HG03280 (cell line): ENCODE results near the gene NTN1.

Experiments
- ATAC-seq: cut with Tn5 transposase; IDR thresholded peaks from one replicate; pipeline ENCODE4 v1.9.1; 2021; ENCODE audit warnings: mild to moderate bottlenecking, moderate library complexity; ENCODE audit not compliant: unreplicated experiment

The NTN1 gene

DNA sequence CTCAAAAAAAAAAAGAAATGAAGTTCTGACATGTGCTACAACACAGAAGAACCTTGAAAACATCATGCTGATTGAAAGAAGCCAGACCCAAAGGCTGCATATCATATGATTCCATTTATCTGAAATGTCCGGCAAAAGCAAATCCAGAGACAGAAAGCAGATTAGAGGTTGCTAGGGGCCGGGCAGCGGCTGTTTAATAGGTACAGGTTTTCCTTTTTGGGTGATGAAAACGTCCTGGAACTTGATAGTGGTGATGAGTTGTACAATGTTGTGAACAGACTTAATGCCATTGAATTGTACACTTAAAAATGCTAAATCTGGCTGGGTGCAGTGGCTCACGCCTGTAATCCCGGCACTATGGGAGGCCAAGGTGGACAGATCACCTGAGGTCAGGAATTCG is 166.5 kb downstream of the NTN1 start:
- ATAC-seq: no peak

DNA sequence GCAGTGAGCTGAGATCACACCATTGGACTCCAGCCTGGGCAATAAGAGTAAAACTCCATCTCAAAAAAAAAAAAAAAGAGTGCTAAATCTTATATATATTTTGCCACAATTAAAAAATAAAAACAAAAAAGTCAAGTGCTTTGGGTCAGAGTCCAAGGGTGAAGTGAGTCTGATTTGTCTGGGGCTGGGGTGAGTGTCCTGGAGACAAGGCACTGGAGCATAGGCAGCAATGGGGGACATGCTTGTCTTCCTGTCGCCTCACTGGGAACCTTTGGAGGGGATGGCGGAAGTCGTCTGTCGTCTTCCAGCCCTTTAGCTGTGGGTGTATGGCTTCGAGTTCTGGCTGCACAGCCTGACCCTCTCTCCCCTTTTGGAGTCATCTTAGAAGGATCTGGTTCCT is 167.1 kb downstream of the NTN1 start:
- ATAC-seq: no peak

DNA sequence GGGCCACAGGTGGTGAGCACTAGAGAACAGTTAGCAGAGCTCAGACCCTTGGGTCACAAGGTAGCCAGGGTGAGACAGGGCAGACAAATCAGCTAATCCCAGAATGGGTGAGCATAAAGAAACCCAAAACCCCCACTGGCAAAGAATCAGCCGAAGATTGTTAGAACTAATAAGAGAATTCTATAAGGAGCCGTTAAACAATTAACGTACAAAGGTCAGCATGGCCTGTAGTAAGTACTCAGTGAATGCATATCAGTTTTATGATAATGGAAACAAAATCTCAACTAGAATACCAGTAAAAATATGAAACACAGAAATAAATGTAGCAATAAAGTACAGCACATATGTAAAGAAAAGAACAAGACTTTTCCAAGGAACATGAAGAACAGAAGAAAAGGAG is 168.6 kb downstream of the NTN1 start:
- no peak for ATAC-seq

DNA sequence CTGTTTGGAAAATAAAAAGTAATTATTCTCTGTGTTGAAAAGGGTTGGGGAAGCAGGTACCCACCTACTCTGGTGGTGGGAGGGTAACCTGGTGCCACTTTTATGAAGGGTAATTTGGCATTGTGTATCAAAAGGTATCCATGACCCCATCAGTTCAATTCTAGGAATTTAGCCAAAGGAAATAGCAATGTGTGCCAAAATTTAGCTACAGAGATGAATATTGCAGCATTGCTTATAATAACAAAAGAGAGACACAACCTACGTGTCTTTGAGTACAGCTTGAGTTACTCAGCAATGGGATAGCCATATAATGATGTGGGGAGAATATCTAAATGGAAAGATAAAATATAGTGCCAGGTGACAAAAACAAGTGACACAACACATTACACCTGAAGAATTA is 170.7 kb downstream of the NTN1 start:
- ATAC-seq: no peak

DNA sequence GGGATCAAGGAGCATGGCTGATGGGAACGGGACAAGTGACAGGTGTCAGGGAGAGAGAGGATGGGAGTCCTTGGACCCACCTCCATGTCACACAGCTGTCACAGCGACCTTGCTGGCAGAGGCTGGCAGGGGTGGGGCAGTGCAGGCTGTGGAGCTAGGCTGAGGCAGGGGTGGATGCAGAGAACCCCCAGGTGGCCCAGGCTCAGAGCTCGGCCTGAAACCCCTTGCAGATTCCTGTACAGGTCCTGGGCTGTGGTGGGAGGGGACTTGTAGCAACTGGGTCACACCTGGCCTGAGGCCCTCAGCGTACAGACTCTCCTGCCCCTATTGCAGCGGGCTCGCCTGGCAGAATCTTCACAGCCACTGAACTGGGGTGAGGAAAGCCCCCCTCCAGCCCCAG is 174.1 kb downstream of the NTN1 start:
- ATAC-seq: no peak

DNA sequence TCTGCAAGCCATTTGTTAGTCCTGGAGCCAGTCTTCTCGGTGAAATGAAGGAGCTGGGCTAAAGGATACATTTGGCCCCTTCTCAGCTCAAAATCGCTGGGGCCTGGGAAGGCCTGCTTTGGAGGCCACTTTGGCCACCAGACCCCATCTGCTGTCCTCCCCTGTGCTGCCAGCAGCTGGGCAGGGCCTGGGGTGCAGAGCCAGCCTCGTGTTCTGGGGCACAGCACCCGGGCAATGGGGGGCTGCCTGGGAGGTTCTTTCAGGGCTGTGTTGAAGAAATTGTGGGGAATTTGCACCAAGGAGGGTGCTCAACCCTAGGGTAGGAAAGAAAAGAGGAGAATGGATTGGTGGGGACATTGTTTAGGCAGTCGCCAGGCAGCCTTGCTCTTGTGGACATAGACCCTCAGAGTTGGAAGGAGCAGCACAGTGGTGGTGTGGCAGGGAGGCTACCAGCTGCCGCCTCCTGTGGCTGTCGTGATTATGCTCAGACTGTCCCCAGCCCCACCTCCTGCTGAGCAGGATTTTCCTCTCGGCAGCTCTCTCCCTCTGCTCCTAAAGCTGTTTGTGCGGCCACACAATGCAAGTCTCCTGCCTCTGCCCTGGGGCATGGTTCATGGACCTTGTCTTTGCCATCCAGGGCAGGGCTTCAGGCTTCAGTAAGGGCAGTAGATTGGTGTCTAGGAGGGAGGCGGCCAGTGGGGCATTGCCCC is 174.8 kb downstream of the NTN1 start:
- no peak for ATAC-seq

DNA sequence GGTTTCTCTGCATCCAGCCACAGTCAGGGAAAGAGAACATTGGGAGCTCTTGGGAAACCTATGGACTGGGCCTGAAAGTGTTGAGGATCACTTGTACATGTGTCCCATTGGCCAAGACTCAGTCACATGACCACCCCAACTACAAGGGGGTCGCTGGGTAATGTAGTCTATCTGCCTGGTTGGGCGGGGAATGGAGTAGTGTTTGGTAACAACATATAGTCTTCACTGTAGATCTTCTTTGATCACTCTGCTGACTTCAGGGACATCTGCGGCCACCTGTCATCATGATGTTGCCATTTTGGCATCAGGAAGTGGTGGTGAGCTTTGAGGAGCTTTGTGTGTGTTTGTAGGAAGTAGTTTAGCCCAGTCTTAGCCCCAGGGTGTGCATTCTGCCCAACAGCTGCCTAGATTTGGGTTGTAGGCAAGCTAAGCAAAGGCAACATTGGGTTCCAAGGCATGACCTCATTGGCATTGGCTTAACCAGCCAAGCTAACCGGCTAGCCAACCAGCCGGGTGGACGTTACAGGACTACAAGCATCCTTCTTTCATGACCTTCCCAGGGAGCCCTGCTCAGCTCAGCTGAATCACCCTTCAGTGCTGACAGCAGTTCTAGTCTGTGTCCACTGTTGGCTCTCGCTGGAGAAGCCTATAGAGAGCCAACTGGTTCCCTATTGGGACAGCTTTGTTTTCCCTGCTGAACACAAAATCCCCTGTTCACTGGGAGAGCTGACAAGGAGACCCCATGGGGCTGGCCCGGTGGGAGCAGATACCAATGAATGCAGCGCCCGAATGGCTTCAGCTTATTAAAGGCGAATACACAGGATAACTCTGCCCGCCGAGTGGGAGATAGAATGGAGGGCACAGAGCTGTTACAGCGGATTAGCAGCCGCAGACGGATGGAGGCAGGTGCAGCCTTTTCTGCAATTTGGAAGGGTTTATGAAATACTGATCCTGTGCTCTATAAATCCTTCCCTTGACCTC is 178.6 kb downstream of the NTN1 start:
- ATAC-seq: no peak

DNA sequence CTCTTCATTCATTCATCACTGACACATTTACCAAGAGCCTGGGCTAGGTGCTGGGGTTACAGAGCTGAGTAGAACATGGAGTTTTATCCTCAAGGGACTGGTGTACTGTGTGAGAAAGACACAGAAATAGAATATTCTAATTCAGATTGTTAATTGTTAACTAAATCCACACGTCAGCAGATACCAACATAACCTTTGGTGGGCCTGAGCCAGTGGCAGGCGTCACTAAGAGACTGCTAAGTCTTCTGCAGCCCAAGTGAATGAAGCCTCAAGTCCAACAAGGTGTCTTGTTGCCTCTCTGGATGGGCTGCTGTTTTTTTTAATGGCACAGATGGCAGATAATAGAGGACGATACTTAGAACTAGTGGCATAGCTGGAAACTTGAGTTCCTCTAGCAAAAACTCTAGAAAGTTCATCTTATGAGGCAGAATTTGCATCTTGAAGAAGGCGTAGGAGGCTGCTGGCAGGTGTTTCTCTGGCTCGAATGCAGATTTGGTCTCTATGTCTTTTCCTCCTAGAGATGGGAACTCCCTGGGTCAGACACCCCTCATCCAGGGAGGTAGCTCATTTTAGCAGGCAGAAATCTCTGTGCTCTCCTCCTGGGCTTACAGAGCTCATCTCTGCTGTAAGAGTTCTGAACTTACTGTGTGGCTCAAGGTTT is 179.5 kb downstream of the NTN1 start:
- ATAC-seq: peak; percentile 59

DNA sequence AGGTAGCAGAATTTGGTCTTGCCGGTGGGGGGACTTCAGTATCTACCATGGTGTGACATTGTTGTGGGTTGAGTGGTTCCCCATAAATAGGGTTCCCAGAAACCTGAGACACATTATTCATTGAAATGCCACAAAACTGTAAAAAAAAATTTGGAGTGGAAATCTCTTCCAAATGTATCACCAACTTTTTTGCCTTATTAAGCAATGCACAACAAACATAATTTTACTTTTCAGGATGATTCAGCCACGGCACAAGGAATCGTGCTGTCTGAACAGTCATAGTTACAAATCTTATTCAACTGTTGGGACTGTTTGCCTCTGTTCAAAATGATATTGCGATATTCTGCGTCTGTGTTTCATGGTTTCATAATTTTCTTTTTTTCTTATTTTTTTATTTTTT is 181.2 kb downstream of the NTN1 start:
- no peak for ATAC-seq

DNA sequence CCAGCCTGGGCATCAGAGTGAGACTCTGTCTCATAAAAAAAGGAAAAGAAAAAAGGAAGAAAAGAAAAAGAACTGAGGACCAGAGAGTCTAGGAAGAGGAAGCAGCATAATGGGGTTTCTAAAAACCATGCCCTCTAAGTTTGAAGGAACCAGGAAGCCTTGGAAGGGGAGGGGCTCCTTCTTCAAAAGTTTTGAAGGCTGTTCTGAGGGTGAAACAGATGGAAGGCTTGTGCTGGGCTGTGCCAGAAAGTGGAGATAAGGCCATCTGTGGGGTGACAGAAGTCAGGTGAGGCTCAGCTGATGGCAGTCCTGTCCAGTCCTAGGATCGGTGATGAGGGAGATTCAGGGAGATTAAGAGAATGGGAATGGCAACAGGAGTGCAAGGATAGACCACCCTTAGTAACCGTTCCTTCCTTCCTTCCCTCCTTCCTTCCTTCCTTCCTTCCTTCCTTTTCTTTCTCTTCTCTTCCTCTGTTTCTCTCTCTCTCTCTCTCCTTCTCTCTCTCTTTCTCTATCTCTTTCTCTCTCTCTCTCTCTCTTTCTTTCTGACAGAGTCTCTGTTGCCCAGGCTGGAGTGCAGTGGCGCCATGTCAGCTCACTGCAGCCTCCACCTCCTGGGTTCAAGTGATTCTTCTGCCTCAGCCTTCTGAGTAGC is 182.6 kb downstream of the NTN1 start:
- no peak for ATAC-seq

DNA sequence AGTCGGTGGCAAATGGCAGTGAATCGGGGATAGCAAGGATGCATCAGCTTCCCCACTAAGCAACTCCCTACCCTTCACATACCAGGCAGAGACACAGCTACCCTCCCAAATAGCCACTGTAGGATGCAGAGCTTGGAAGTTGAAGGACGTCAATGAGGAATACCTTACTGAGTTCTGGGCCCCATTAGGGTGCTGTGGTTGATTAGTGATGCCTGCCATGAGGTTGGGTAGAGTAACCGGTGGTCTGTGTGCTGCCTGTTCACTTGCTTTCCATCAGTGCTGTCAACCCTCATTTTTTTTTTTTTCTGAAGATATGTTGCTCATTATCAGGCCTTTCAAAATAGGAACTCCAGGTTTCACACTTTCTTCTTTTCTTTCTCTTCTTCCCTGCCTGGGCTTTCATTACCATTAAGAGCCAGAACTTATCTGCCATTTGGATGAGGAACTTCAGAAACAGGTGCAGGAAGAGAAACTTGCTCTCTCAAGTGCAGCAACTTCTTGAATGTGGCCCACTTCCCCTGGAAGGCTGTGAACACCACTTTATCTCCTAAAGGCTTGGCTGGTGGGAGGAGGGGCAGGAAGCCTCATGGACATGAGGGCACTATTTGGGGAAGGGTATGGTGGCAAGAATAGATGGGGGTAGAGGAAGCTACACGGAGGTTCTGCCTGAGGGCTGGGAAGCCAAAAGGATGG is 183.5 kb downstream of the NTN1 start:
- ATAC-seq: no peak

DNA sequence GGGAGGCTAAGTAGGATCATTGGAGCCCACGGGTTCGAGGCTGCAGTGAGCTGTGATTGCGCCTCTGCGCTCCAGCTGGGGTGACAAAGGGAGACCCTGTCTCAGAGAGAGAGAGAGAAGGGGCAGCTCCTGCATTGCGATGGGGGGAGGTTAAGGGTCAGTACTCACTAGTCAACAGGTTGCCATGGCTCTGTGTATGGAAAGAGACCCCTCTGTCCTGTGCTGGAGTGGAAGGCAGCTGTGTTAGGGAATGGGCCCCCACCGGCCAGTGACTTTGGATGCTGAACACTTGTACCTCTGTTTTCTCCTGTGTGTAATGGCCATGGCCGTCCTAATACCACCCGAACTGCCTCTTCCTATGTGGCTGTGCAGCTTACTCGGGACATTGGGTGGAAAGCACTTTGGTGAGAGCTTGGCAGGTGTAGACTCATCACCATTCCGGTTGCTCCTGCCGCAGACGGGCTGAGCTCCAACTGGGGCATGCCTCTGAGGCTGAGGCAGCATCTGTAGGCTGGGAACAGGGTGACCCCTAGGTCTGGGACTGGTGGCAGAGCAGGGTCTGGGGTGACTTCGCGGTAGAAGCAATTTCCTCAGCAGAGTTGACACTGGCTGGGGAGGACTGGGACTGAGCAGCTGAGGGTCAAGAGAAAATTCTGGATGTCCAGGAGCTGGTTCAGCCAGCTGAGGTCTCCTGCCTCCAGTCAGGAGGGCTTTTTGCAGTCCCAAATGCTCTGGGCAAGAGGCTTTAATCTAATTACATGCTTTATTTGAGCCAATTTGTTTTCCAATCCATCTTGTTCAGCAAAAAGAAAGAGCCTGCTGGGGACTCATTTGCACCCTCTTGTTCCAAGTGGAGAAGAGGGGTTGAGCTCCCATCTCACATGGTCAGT is 184.5 kb downstream of the NTN1 start:
- no peak for ATAC-seq

DNA sequence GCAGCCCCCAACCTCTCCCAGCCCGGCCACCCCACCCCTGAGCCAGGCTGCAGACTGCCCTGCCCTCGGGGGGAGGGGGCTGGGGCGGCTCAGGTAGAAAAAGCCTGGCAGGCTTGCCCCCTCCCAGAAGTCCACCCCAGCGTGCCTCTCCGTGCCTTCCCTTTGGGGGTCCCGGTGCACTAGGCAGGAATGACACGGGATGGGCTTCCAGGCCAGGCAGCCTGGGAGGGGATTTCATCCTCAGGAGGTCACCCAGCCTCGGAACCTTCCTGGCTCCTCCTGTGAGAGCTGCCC is 185.0 kb downstream of the NTN1 start:
- no peak for ATAC-seq

DNA sequence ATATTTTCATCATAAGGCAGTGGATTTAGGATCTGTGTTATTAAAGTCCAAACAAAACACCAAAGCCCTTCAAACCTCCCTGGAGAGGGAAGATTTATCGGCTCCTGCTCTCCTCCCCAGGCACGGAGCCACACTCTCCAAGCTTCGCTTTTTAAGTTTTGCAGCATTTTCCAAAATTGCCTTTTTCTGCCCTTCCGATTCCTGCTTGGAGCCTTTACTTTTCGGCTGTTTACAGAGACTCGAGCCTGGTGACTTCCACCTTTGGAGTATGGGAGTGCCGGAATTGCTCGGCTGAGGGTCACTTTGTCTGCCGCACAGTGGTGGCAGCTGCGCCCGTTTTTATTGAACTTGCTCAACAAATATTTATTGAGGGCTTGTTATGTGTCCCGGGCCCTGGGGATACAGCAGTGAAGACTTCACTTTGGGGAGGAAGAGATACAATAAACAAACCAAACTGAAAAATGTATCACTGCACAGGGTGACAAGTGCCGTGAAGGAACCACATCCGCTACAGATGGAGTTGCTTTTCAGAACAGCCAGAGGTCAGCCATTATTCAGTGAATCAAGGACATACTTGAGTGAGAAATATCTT is 185.5 kb downstream of the NTN1 start:
- ATAC-seq: no peak

DNA sequence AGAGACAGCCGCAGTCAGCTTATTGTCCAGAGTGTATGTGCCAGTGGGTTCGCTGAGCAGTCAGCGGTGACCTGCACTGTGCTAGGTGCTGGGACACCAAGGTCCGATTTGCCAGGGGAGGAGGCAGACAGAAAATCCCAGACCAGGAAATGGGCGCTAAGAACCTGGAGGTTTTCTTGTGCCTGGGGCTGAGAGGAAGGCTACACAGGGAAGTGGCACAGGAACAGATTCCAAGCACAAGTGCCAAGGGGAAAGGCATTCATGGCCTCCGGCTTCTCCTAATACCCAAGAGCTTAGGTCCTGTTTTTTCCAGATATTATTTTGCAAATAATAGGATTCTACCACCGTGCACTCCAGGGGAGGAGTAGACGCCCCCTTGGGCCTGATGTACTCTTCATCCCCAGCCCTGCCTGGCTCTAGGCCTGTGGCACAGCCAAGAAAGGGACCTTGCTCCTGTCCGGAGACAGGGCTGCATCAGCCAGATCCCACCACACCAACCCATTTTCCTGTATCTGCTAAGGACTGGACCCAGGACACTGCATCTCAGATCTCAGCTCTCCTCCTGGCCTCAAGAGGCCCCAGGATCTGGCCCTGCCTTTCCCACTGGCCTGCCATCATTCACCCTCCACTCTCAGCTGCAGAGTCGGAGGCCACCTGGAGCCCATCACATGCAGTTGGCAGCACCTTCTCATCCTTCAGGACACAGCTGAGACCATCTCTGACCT is 187.2 kb downstream of the NTN1 start:
- ATAC-seq: no peak

DNA sequence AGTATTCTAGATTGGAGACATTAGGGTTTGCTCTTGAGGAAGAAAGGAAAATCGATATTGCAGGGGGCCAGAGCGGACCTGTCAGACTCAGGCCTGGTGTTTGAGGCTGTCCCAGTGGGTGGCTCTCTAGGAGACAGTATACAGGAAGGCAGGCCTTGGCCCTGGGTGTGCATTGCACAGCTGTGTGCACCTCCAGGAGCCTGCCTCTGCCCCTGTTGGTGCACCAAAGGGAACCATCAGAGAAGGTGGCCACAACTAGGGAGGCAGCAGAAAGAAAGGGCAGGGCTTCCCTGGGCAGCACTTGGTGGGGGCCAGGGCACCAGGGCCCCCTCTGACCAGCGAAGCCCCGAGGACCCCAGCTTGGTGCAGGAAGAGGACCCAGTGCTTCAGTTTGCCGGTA is 188.0 kb downstream of the NTN1 start:
- no peak for ATAC-seq

DNA sequence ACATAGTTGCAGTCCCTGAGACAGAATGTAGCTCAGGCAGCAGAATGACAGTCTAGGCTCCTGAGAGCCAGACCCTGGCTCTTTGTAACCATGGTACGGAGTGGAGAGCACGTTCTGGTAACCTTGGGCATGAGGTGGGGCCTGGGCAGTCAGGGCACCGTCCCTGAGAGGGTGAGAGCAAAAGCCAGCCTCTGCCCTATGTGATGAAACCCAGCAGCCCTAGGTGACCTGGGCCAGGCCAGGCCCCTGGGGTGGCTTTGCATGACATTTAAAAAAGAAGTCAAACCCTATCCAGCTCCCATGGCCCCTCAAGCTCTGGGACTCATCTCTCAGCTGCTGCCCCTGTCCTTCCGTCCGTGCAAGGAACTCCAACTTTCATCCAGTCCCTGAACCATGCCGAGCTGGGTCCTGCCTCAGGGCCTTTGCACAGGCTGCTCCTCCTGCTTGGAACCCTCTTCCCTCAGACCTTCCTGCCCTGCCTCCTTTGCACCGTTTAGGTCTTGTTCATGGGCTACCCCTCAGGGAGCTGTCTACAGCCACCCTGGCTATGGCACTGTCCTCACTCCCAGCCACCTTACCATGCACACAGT is 188.6 kb downstream of the NTN1 start:
- ATAC-seq: no peak

DNA sequence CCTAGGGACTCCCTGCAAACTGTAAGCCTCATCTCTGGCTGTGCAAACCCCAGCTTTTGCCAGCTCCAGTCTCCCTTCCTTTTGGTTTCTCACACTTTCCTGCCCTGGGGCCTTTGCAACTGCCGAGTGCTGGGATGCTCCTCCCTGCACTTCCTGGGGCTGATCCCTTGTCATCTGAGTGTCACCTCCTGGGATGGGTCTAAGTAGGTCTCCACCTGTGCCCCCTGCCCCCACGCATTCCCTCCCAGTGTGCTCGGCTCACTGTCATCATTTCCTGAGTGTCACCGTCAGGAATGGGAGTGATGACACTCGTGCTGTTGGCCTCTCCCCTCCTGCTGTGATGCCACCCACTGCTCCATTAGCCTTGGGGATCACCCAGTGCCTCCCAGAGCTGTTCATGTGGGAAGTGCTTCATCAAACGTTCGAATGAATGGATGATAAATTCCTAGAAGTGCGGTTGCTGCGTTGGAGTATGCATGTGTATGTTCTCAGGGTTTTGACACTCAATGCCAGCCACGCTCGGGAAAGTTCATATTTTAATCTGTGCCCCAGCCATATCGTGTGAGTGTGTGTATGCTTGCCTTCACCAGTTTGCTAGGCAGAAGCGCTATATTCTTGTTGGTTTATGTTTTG is 189.9 kb downstream of the NTN1 start:
- no peak for ATAC-seq
